Endothelial cell of umbilical vein (primary cell): ENCODE measurements around the gene ARHGDIB. TPM values are rescaled to one million over a fixed set of nuclear protein-coding genes. Genes with fewer than 3 reads are reported as not detected.

Experiments
- BruUV-seq: library from RNA; stranded (reverse); fragments of 400-500 nt; replicated peaks from 2 replicates; lab custom pipeline; 2021; lab: Mats Ljungman, UMichigan
- CTCF ChIA-PET: fragments of 300-600, 350-600 bp; sonication (Branson Sonifier 250); formaldehyde crosslinking; loops from one replicate; lab custom pipeline; 2021; ENCODE audit warnings: antibody characterized with exemption, inconsistent platforms; lab: Charles Lee
- POLR2A ChIA-PET: fragments of 300-600, 350-600 bp; sonication (Branson Sonifier 250); formaldehyde crosslinking; loops from one replicate; lab custom pipeline; 2021; ENCODE audit warnings: antibody characterized with exemption, inconsistent platforms; lab: Charles Lee
- DNase-seq: peaks from one replicate; pipeline ENCODE4 v3.0.0-alpha.2; 2011; ENCODE audit warnings: low read depth, low spot score
- FAIRE-seq: peaks from 2 replicates; lab custom pipeline; 2011; peaks lifted over from hg19 to GRCh38; lab: Jason Lieb, UNC
- H2AFZ ChIP-seq: 2 replicates; pipeline ENCODE4 v1.6.0; 2012; ENCODE audit warnings: low read depth, low read length, control low read depth, inconsistent platforms
- H3K27ac ChIP-seq: 2 replicates; pipeline ENCODE4 v1.5.1; 2011; ENCODE audit warnings: low read depth, mild to moderate bottlenecking, control low read depth, low read length, moderate library complexity; ENCODE audit not compliant: insufficient read depth
- H3K27me3 ChIP-seq, 2 experiments: 2 replicates each; pipeline versions ENCODE4 v1.6.0 to v1.6.1; 2011; ENCODE audit warnings: low read length in 2 of 2, mixed read lengths in 1 of 2; ENCODE audit not compliant: control insufficient read depth in 2 of 2, insufficient read depth in 2 of 2
- H3K36me3 ChIP-seq, 2 experiments: 2 replicates in 1 of 2; 3 replicates in 1 of 2; pipeline ENCODE4 v1.5.1; 2011; ENCODE audit warnings: low read length in 2 of 2, mild to moderate bottlenecking in 1 of 2, moderate library complexity in 1 of 2; ENCODE audit not compliant: control insufficient read depth in 2 of 2, insufficient read depth in 2 of 2; ENCODE audit errors: extremely low read depth in 1 of 2
- H3K4me1 ChIP-seq: 3 replicates; pipeline ENCODE4 v1.5.1; 2011; ENCODE audit warnings: mild to moderate bottlenecking, low read length; ENCODE audit not compliant: control insufficient read depth, insufficient read depth; ENCODE audit errors: extremely low read depth
- H3K4me2 ChIP-seq: 2 replicates; pipeline ENCODE4 v1.6.1; 2011; ENCODE audit warnings: low read length, control low read depth, mixed read lengths; ENCODE audit not compliant: insufficient read depth
- H3K4me3 ChIP-seq, 3 experiments: fragments of 200-600 bp in 1 of 3; sonication (generic), shearing (Covaris generic) in 1 of 3; replicated peaks in 1 of 3; 2 replicates each; pipeline ENCODE4 v1.5.1; 2011 to 2016; ENCODE audit warnings: control low read depth in 3 of 3, low read length in 3 of 3, mild to moderate bottlenecking in 2 of 3, inconsistent platforms in 1 of 3, low read depth in 1 of 3, moderate library complexity in 1 of 3; ENCODE audit not compliant: insufficient read depth in 1 of 3
- H3K79me2 ChIP-seq: 2 replicates; pipeline ENCODE4 v1.6.0; 2012; ENCODE audit warnings: low read length, inconsistent platforms; ENCODE audit not compliant: control insufficient read depth, insufficient read depth
- H3K9ac ChIP-seq: replicated peaks from 2 replicates; pipeline ENCODE3; 2011; ENCODE audit warnings: low read length, control low read depth; ENCODE audit not compliant: insufficient read depth; ENCODE audit errors: extremely low read depth
- H3K9me1 ChIP-seq: replicated peaks from 3 replicates; pipeline ENCODE4 v1.6.0; 2011; ENCODE audit warnings: mild to moderate bottlenecking, low read length; ENCODE audit not compliant: control insufficient read depth, insufficient read depth; ENCODE audit errors: extremely low read depth
- H3K9me3 ChIP-seq: replicated peaks from 2 replicates; pipeline ENCODE4 v1.5.1; 2012; ENCODE audit warnings: low read length, inconsistent platforms; ENCODE audit not compliant: control insufficient read depth, insufficient read depth
- H4K20me1 ChIP-seq: replicated peaks from 2 replicates; pipeline ENCODE3; 2011; ENCODE audit warnings: mild to moderate bottlenecking, low read length; ENCODE audit not compliant: control insufficient read depth, insufficient read depth; ENCODE audit errors: extremely low read depth
- EZH2 ChIP-seq: IDR thresholded peaks from 2 replicates; pipeline ENCODE4 v1.6.1; 2012; ENCODE audit warnings: borderline replicate concordance, low read depth, mild to moderate bottlenecking, moderate library complexity, low read length, inconsistent platforms; ENCODE audit not compliant: severe bottlenecking
- FOS ChIP-seq: IDR thresholded peaks from 2 replicates; pipeline ENCODE4 v1.6.1; 2011; ENCODE audit warnings: mild to moderate bottlenecking, low read length, moderate library complexity, borderline replicate concordance; ENCODE audit not compliant: insufficient read depth
- GATA2 ChIP-seq: IDR thresholded peaks from 2 replicates; pipeline ENCODE4 v1.7.0; 2011; ENCODE audit warnings: low read depth, mild to moderate bottlenecking, moderate library complexity, mixed read lengths, low read length; ENCODE audit not compliant: insufficient read length, insufficient read depth
- JUN ChIP-seq: IDR thresholded peaks from 2 replicates; pipeline ENCODE4 v1.6.1; 2011; ENCODE audit warnings: borderline replicate concordance, low read depth; ENCODE audit not compliant: insufficient read length, insufficient read depth
- MYC ChIP-seq: IDR thresholded peaks from one replicate; pipeline ENCODE4 v1.6.1; 2011; ENCODE audit warnings: mild to moderate bottlenecking, low read depth, low read length
- POLR2A ChIP-seq: IDR thresholded peaks from 2 replicates; pipeline ENCODE4 v1.6.1; 2012; ENCODE audit warnings: low read depth, mild to moderate bottlenecking, control low read depth, low read length
- POLR2AphosphoS5 ChIP-seq: IDR thresholded peaks from 2 replicates; pipeline ENCODE4 v1.6.1; 2012; ENCODE audit warnings: low read depth, mild to moderate bottlenecking, control low read depth, low read length, moderate library complexity; ENCODE audit not compliant: insufficient read depth
- dilution Hi-C: fragments of 300-500 bp; cut with MboI; formaldehyde crosslinking; loops from one replicate; pipeline ENCODE4 v1.15.0; 2019; ENCODE audit warnings: low sequenced_read_pairs; ENCODE audit not compliant: extremely low pct_ligation_motif_present
- intact Hi-C: fragments of 100-400 bp; cut with micrococcal nuclease; formaldehyde crosslinking; loops from one replicate; pipeline ENCODE4 v1.10.0; 2022
- polyA plus RNA-seq, 4 experiments: library from polyadenylated mRNA; depleted of rRNA in 3 of 4; stranded (reverse) in 3 of 4; unstranded in 1 of 4; fragments of >200 nt; gene quantifications; 2 replicates each; pipeline versions ENCODE4 v1.2.1 to v1.2.3, GENCODE V29; 2011 to 2012; ENCODE audit warnings: missing spikeins in 1 of 4
- total RNA-seq: library from RNA; stranded (reverse); gene quantifications from 2 replicates; pipeline ENCODE4 v1.2.3, GENCODE V29; 2021
- TF ChIP-seq, protein P1 (sequence below), 2 donors: IDR thresholded peaks; 1 replicate in 1 of 2; 2 replicates in 1 of 2; pipeline ENCODE4 v1.5.1; 2011; ENCODE audit warnings: low read length in 2 of 2, mild to moderate bottlenecking in 2 of 2, moderate library complexity in 2 of 2, control low read depth in 1 of 2, inconsistent platforms in 1 of 2, low read depth in 1 of 2; ENCODE audit not compliant: insufficient read depth in 1 of 2; ENCODE audit errors: extremely low read depth in 1 of 2
- TF ChIP-seq, protein P2 (sequence below): IDR thresholded peaks from 2 replicates; pipeline ENCODE4 v1.6.1; 2011; ENCODE audit not compliant: insufficient read depth, insufficient read length

The ARHGDIB gene
- total and polyA plus RNA-seq, 2 donors (not counting 3 experiments of a cell fraction or from before 2014, with no cell fraction given), result 483 to 1,200 TPM

DNA sequence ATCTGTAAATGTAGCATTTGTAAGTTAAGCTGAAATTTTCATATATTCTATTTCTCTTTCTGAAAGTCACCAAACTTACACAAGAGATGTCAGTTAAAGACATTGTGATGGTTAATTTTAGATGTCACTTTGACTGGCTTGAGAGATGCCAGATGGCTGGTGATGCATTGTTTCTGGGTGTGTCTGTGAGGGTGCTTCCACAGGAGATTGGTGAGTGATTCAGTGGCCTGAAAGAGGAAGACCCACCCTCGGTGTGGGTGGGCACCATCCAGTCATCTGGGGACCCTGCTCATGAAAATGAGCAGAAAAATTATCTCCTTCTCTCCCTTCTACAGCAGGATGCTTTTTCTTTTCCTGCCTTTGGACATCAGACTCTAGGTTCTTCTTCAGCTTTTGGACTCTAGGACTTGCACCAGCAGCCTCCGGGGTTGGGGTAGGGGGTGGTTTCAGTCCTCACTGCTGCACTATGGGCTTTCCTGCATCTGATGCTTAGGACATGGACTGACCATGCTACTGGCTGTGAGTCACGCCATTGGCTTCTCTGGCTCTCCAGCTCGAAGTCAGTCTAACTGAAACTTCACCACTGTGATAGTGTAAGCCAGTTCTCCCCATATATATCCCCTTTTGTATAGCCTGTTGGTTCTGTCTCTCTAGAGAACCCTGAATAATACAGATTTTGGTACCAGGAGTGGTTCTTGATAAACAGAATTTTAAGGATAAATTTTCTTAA is 32.3 kb upstream of the ARHGDIB start:
- intact Hi-C loops, result loop anchor here (2.0 kb wide), 2 partner anchors 33 to 41 kb away; partner anchors contain the start of gene ARHGDIB
- no peak overlapping the region for H3K9ac ChIP-seq
- no peaks in the 10 kb centered on the region for H3K9me1 ChIP-seq
- POLR2A ChIA-PET, result no interaction called here
- H3K36me3 ChIP-seq, result no peaks in the 10 kb centered on the region
- H4K20me1 ChIP-seq, result no peaks in the 10 kb centered on the region
- H3K4me3 ChIP-seq, result no peak overlapping the region
- no peaks in the 10 kb centered on the region for H3K4me1 ChIP-seq
- no TSS peak for BruUV-seq
- TF ChIP-seq POLR2AphosphoS5 (no peak), JUN (no peak), EZH2 (no peak), POLR2A (no peak), MYC (no peak), FOS (no peak), GATA2 (no peak)
- TF ChIP-seq, protein P1, sequence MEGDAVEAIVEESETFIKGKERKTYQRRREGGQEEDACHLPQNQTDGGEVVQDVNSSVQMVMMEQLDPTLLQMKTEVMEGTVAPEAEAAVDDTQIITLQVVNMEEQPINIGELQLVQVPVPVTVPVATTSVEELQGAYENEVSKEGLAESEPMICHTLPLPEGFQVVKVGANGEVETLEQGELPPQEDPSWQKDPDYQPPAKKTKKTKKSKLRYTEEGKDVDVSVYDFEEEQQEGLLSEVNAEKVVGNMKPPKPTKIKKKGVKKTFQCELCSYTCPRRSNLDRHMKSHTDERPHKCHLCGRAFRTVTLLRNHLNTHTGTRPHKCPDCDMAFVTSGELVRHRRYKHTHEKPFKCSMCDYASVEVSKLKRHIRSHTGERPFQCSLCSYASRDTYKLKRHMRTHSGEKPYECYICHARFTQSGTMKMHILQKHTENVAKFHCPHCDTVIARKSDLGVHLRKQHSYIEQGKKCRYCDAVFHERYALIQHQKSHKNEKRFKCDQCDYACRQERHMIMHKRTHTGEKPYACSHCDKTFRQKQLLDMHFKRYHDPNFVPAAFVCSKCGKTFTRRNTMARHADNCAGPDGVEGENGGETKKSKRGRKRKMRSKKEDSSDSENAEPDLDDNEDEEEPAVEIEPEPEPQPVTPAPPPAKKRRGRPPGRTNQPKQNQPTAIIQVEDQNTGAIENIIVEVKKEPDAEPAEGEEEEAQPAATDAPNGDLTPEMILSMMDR (IDR thresholded peaks at IDR 0.05; ENCODE audit: extremely low read depth in 1 of 2, insufficient read depth in 1 of 2, low read depth in 1 of 2, low read length in 2 of 2), result no peak
- TF ChIP-seq, protein P2, sequence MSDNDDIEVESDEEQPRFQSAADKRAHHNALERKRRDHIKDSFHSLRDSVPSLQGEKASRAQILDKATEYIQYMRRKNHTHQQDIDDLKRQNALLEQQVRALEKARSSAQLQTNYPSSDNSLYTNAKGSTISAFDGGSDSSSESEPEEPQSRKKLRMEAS, result no peak
- dilution Hi-C loops, result no loop called here
- DNase-seq (no peak), FAIRE-seq (no peak)
- no peak overlapping the region for H3K4me2 ChIP-seq
- no peak overlapping the region for H3K27ac ChIP-seq
- no peaks in the 10 kb centered on the region for H3K9me3 ChIP-seq
- CTCF ChIA-PET, result interaction anchor here (2.3 to 5.4 kb wide), 4 partner anchors 57 to 270 kb away, joined by 8 to 147 read pairs (median 66); no protein-coding TSS in a partner anchor
- H3K79me2 ChIP-seq, result no peaks in the 10 kb centered on the region
- no peaks in the 10 kb centered on the region for H3K27me3 ChIP-seq
- H2AFZ ChIP-seq, result no peak overlapping the region
